Ammon's horn (tissue), 1 donor: ENCODE measurements around the gene SQSTM1.
"Not testable (repeated sequence)": the region's sequence is repeated elsewhere in the genome, so short reads cannot be mapped to it uniquely, and the experiment has no call there.

Source experiments
- DNase-seq: peaks from one replicate; pipeline ENCODE4 v3.0.0-alpha.2; 2016; ENCODE audit warnings: low spot score

Gene SQSTM1

DNA sequence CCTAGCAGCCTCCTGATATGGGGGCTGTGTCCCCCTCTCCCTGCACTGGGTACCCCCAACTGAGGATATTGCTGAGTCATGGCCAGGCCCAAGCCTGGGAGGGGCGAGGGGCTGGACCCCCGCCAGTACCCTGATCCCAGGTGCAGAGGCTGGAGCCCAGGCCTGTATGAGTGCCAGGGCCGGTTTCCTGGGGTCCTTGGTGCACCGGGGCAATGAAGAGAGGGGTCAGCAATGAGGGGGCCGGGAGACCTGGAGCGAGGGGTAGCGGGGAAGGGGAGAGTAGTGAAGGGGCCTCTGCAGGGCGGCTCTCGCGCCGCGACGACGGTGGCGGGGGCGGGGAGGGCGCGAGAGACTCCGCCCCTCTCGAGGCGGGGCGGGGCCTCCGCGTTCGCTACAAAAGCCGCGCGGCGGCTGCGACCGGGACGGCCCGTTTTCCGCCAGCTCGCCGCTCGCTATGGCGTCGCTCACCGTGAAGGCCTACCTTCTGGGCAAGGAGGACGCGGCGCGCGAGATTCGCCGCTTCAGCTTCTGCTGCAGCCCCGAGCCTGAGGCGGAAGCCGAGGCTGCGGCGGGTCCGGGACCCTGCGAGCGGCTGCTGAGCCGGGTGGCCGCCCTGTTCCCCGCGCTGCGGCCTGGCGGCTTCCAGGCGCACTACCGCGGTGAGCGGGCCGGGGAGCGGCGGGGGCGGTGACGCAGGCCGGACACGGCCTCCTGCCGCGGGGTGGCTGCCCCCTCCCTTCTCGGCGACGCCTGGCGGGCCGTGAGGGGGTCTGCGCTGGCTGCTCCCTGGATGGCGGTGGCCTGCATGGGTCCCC is at the start of gene SQSTM1:
SQSTM1 (plus strand) TSS at position 423 of the 815 bp plus-strand sequence; CDS start at position 455, 32 bp downstream.
- DNase-seq: peak; percentile 93

DNA sequence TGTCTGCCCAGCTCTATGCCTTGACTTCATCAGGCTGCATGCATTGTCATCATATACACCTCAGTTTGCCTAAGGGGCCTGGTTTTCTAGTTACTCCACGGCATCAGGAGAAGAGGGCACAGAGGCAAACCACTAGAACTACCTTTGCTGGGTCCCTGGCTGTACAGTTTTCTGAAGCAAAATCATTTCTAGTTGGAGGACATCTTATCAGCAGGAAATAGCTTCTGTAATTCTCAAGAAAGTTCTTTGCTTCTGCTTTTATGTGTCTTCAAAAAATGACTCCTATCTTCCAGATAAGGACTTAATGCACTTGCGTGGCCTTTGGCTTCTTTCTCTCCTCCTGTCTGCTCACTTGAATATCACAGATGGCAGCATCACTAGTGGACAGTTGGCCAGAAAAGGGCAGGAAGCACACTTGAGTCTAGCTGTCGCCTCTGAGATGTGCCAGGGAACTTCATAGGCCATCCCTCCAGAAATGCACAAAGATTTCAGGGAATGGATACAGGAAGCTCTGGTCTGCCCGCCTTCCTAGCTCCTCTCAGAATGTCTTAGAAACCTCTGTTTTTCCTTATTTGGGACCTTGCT is 49.3 kb upstream of the SQSTM1 start:
- DNase-seq: no peak

DNA sequence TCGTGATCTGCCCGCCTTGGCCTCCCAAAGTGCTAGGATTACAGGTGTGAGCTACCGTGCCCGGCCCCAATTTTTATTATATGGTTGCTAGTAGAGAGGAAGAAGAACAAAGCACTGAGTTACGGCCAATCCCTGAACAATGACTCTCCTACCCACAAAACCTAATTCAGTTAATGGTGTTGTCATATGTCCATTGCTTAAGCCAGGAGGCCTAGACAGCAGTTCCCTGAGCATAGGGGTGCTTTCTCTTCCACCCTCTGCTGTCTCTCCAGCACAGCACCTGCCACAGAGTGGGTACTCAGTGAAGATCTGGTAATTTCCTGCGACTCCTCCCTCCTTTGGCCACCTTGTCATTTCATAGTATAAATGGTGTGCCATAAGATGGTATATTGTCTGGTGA is 48.4 kb upstream of the SQSTM1 start:
- DNase-seq: no peak

DNA sequence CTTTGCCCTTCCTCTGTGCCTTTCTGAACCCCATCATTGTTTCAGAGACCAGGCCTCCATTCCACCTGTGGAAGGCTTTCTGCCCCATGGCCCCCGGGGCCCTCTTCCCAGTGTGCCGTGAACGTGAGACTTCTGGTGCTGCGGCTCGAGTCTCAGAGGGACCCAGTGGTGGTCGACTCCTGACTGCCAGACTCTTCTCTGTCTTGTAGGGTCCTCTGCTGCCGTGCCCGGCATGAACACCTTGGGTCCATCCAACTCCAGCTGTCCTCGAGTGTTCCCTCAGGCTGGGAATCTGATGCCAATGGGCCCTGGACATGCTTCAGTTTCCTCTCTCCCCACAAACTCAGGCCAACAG is 47.0 kb upstream of the SQSTM1 start:
- no peak for DNase-seq

DNA sequence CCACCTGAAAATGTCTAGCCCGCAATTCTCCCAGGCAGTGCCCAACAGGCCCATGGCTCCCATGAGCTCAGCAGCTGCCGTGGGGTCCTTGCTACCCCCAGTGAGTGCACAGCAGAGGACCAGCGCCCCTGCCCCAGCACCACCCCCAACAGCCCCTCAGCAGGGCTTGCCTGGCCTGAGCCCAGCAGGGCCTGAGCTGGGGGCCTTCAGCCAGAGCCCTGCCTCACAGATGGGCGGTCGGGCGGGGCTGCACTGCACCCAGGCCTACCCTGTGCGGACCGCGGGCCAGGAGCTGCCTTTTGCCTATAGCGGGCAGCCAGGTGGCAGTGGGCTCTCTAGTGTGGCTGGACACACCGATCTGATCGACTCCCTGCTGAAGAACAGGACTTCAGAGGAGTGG is 46.3 kb upstream of the SQSTM1 start:
- no peak for DNase-seq

DNA sequence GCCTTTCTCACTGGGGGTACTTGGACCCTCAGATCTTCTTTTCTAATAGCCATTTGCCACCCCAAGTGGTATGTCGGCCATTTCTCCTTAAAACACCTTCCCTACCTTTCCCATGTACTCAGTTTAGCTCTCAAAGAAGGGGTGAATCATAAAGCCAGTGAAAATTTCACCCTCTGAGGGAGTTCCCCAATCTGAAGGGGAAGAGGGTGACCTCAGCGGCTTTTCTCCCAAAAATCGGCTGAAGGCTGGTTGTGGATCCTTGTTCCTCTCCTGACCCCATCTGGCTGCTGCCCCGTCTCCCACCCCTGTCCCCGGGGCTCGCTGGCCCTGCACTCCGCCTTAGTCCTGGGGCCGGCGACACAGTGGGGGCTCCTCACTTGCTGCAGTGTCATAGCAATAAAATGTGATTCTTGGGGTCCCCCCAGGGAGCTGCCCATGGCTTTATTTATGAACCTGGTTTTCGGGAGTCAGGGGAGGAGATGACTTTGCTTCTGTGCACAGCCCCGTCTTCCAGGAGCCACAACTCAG is 44.2 kb upstream of the SQSTM1 start:
- no peak for DNase-seq

DNA sequence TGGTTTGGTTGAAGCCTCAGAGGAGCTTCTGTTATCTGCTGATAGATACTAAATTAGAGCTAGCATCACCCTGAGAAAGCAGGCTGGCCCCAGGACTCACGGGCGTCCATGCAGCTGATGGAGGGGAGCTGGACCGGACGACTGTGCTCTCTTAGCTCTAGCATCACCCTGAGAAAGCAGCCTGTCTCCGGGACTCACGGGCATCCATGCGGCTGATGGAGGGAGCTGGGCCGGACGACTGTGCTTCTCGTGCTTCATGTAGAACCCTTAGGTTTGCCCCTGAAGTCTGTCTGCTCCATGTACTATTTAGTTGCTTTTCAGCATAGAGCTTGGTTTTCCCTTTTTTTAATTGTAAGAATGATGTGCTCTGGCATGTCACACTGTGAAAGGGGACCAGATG is 43.2 kb upstream of the SQSTM1 start:
- no peak for DNase-seq

DNA sequence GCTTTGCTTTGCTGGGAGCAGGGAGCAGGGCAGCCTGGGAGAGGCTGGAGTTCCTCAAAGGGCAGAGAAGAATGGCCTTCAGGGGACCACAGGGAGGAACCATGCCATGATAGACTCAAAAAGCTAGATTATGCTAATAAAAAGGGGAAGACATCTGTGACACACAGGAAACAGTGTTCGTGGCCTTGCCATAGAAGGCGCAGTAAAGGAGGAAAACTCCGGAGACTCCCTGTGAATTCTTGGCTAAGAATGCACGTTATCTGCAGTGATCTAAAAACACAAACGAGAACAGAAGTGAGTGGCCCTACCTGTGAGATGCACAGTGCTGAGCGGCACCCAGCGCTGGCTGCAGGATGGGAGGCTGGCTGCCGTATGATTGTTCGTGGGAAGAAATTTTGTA is 42.8 kb upstream of the SQSTM1 start:
- no peak for DNase-seq

DNA sequence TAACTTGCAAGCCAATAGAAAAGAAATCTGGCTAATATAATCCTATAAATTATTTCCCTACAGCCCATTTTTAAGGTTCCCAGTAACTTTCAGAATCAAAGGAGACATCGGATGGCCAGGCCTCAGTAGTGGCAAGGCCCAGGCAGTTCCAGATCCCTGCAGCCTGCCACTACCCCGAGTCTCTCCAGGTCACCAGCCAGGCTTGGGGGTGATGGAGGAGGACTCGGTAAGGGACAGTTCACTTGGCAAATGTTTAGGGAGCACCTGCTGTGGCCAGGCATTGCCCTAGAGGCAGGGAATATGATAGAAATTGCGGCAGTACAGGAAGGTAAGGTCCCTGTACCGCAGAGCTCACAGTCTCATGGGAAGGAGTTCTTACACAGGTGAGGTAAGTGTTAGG is 42.1 kb upstream of the SQSTM1 start:
- DNase-seq: no peak

DNA sequence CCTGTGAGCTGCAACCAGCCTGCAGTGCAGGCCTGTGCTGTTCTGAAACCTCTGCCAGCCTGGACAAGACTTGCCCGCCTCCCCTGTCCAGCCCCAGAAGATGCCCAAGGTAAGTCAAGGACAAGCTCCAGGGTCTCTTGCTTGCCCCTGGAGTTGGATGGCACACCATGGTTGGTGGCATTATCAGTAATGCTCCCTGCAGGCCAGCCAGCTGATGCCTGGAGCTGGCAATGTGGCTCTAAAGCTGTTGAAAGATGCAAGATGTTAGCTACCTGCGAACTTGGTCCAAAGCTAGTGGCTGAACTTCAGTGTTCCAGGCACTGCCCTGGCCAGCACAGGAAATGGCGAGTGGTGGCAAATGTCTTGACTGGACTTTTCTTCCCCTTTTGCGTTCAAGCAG is 40.9 kb upstream of the SQSTM1 start:
- no peak for DNase-seq

DNA sequence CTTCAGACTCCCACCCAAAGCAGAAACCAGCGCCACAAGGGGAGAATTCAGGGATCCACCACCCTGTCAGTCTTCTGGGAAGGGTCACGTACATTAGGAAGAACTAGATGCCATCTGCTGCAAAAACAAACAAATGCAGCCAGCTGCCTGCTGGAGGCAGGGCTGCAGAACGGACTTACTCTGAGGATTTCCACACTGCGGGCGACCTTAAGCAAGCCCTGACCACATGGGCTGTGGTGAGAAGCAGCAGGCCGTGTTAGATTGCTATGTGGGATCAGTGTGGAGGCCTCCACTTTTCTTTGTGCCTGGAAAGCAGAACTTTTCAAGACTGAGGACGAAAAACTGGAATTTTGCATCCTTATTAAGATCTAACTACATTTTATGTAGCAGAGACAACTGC is 40.3 kb upstream of the SQSTM1 start:
- DNase-seq: no peak

DNA sequence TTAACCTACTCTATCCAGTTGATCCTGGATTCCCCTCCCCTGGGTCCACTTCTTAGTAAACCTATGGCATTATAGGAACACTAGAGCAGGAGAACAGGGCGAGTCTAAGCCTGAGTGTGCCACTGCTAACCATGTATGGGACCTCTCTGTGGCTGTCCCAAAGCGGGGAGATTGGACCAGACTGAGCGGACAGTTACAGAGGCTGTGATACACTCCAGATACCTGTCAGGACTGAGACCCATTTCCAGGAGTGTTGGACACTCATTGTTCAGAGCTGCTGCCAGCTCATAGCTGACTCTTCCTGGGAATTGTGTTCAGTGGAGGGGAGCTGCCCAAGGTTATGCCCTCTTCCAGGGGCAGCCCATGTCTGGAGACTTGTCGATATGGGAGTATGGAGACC is 38.9 kb upstream of the SQSTM1 start:
- no peak for DNase-seq

DNA sequence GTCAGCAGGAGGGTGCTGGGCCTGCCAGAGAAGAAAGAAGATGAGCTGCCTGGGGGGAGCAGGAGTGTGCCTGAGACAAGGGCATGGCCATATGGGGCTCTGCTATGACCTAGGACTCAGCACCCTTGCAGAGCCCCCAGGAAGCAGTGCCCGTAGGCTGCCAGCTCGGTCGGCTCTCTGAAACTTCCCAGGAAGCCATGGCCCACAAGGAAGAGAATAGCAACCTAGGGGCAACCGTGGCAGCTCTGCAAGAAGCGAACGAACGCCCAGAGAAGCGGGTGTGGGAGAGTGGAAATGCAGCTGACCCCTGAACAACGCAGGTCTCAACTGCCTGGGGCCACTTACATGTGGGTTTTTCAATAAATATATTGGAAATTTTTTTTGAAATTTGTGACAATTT is 37.6 kb upstream of the SQSTM1 start:
- no peak for DNase-seq

DNA sequence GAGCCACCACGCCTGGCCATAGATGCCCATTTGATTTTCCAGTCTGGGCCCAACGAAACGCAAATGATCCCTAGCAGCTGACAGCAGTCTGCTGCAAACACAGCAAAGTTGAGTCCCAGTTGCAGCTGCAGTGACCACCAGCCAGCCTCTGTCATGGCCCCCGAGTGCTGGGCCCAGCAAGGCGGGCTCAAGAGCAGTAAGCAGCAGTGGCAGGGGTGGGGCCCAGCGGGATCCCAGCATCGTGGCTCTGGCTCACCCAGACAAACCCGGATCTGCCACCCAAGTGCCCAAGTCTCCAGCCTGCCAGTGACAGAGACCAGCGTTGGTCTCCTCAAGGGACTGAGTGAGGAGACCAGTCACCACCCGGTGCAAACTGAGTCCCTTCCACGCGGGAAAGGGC is 33.8 kb upstream of the SQSTM1 start:
- DNase-seq: no peak

DNA sequence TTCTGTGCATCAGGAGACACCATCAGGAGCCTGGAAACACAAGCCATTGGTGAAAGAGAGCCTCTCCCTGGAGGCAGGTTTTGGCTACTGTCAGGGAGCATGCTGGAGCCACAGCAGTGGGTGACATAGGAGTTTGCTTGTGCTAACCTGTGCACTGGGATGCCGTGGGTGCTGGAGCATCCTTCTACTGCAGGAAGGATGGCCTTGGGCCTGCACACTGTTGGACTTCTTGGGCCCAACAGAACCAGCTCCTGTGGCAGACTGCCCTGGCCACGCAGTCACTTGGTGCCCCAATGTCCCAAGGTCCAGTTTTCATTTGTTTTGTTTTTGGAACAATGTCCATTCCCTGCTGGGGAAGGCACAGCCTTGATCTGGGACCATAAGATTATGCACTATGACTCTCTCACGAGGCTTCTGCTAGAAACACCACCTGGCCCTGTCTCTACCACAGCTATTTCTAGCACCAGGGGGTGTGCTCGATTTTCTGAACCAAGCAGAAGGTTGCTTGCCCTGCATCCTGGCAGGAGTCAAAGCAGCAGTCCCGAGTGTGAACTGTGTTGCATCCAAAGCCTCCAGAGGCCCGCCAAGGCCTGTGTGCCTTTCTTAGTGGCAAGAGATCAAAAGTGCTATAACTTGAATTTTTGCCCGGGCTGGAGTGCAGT is 32.4 kb upstream of the SQSTM1 start:
- no peak for DNase-seq

DNA sequence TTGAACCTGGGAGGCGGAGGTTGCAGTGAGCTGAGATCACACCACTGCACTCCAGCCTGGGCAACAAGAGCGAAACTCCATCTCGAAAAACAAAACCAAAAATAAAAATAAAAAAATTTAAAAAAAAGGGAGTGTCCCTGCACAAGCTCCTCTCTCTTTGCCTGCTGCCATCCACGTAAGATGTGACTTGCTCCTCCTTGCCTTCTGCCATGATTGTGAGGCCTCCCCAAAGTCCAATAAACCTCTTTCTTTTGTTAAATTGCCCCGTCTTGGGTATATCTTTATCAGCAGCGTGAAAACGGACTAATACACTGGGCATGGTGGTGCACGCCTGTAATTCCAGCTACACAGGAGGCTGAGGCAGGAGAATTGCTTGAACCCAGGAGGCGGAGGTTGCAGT is 31.4 kb upstream of the SQSTM1 start:
- not testable (repeated sequence) for DNase-seq

DNA sequence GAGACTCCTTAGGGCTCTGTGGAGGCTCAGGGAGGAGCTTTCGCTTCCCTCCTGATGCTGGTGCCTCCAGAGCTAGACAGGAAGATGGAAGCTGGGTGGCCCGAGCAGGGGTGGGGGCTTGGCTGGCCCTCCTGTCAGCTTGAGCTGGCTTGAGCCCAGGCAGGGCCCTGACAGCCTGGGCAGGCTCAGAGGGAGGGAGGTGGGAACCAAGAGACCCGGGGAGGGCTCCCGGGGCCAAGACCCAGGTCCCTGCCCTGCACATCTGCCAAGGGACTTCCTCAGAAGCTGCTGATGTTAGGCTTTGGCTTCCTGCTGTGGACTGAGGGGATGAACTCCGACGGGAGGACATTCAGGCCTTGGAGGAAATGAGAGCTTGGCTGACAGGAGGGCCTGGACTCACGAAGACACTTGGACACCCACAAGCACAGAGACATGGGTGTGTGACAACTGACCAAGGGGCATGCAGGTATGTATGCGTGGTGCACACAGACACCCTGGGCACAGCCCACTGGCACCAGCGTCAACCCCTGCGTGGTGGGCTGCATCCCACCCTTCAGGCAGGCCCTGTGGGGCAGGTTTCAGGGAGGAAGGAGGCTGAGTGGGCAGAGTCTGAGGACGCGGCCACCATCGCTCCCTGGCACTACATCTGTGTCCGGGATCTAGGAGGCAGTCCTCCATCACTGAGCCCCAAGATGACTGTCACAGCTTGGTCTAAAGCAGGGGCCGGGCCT is 28.7 kb upstream of the SQSTM1 start:
- DNase-seq: peak; percentile 55

DNA sequence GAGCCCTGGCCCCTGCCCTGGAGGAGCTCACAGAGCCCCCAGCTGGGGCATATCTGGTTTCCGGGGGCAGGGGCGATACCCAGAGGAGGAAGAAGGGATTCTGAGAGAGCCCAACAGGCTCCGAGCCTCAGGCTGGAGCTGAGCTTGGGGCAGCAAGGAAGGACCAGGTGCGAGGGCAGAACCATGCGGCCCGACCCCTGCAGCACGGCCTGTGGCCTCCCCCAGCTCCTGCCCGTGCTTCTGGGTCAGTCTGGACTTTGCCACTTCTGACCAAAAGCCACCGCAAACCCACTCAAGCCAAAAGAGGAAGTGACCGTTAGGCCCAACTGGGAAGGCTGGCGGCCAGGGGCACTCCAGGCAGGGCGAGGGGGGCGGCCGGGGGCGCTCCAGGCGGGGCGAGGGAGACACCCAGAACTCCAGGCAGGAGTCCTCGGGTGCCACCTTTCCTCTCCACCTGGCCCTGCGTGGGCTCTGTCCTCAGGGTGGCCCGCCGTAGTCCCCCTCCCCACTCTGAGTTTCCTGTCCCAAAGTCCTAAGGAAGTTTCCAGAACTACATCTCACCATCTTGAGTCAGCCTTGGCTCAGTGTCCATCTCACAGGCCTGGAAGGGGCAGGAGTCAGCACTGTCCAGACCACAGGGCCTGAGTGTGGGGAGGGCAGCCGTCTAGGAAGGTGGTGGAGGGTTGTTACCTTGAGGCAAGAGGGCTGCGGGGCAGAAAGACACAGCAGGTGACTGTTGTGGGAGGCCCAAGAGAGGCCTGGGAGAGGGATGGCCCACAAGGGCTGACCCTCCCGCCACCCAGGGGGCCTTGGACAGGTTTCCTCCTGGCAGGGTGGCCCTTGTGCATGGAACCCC is 27.9 kb upstream of the SQSTM1 start:
- DNase-seq: no peak

DNA sequence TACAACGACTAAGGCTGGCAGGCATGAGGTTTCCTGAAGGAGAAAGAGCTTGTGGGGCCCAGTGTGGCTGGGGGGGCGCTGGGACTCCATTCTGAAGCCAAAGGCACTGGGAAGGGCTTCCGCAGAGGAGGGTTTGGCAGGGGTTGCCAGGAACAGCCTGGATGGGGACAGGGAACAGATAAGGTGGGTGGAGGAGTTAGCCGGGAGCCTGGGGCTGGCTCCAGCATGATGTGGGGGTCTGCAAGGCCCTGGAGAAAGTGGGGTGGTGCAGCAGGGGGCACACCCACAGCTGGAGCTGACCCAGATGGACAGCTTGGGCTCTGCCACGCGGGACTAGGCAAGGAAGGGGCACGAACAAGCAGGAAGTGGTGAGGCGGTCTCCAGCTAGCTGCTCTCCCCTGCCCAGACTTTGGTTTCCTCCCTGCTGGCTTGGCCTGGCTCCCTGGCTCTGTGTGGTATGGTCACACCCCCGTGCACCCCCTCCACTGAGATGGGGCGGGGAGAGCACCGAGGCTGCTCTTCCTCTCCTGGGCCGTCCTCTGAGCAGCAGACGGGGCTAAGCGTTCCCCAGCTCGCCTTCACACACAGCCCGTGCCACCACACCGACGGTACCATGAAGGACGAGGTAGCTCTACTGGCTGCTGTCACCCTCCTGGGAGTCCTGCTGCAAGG is 27.1 kb upstream of the SQSTM1 start, which contains the start of gene LTC4S:
LTC4S (plus strand) TSS at position 519 of the 672 bp plus-strand sequence; CDS start at position 614, 95 bp downstream.
- peak; percentile 86 for DNase-seq

DNA sequence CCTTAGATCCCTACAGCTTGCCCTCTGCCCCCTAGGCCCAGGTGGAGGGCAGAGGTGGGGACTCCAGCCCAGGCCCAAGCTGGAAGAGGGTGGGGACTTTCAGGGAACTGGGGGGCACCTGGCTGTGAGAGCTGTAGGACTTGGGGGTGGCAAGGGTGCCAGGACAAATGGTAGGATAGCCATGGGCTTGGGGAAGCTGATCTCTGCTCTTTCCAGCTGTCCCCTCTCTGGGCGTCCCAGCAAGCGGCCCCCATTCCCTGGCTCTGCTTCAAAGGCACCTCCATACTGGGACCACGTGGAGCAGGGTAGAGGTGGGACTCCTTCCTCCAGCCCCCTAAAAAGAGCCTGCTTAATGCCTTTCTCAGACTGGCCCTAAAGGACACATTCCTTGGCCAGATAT is 26.5 kb upstream of the SQSTM1 start:
- no peak for DNase-seq

DNA sequence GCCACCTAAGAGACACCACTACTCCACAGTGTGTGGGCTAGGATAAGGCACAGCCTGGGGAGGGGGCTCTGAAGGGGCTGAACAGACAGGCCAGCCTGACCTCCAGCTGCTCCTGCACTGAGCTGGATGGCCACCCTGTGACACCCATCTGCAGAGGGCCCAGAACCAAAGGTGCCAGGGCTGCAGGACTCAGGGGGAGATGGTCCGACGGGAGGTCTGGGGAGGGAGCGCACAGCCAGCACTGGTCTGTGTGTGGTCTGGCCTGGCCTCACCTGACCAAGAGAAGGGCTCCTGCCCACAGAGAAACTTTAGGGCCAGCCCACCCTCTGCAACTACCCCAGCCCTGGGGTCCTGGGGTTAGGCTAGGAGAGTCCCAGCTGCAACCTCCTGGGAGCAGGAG is 26.1 kb upstream of the SQSTM1 start:
- no peak for DNase-seq
